ENCODE data around the gene IL17C. TPM values are rescaled to one million over a fixed set of nuclear protein-coding genes. Genes with fewer than 3 reads are reported as not detected.

Gene IL17C
- total and polyA plus RNA-seq, 2 donors (not counting 3 experiments of a cell fraction or from before 2014, with no cell fraction given), result 0.17 TPM; not detected in 1

GRCh38 chr16:88622125-88622524, 16.2 kb upstream of the IL17C start:
- H3K9ac ChIP-seq (replicated peaks; ENCODE audit: extremely low read depth, insufficient read depth, low read length), result no peak overlapping the region
- H4K20me1 ChIP-seq (replicated peaks; ENCODE audit: control insufficient read depth, extremely low read depth, insufficient read depth, low read length), result no peaks in the 10 kb centered on the region
- no TSS peak for BruUV-seq (replicated peaks)
- no peak overlapping the region for H3K27ac ChIP-seq (ENCODE audit: insufficient read depth, low read depth, low read length)
- no peaks in the 10 kb centered on the region for H3K4me1 ChIP-seq (ENCODE audit: control insufficient read depth, extremely low read depth, insufficient read depth, low read length)
- no peak for DNase-seq (ENCODE audit: low read depth, low spot score)
- no peak overlapping the region for H2AFZ ChIP-seq (ENCODE audit: low read depth, low read length)
- intact Hi-C loops (cut with micrococcal nuclease) (no loop called here), dilution Hi-C loops (cut with MboI; ENCODE audit: extremely low pct_ligation_motif_present, low sequenced_read_pairs) (no loop called here)
- H3K27me3 ChIP-seq (ENCODE audit: control insufficient read depth in 2 of 2, insufficient read depth in 2 of 2, low read length in 2 of 2), result no peaks in the 10 kb centered on the region
- ChIA-PET CTCF (no interaction called here), POLR2A (no interaction called here)
- TF ChIP-seq FOS (IDR thresholded peaks at IDR 0.05; ENCODE audit: borderline replicate concordance, insufficient read depth, low read length) (no peak), EZH2 (IDR thresholded peaks at IDR 0.05; ENCODE audit: borderline replicate concordance, low read depth, low read length, severe bottlenecking) (no peak), CTCF (IDR thresholded peaks at IDR 0.05; ENCODE audit: extremely low read depth in 1 of 2, insufficient read depth in 1 of 2, low read depth in 1 of 2, low read length in 2 of 2) (no peak), MAX (IDR thresholded peaks at IDR 0.05; ENCODE audit: insufficient read depth, insufficient read length) (no peak), MYC (IDR thresholded peaks at IDR 0.05; ENCODE audit: low read depth, low read length) (no peak), POLR2A (IDR thresholded peaks at IDR 0.05; ENCODE audit: low read depth, low read length) (no peak), JUN (IDR thresholded peaks at IDR 0.05; ENCODE audit: borderline replicate concordance, insufficient read depth, insufficient read length, low read depth) (no peak), GATA2 (IDR thresholded peaks at IDR 0.05; ENCODE audit: insufficient read depth, insufficient read length, low read depth, low read length) (no peak), POLR2AphosphoS5 (IDR thresholded peaks at IDR 0.05; ENCODE audit: insufficient read depth, low read depth, low read length) (no peak)
- no peaks in the 10 kb centered on the region for H3K9me3 ChIP-seq (replicated peaks; ENCODE audit: control insufficient read depth, insufficient read depth, low read length)
- H3K4me2 ChIP-seq (ENCODE audit: insufficient read depth, low read length), result no peak overlapping the region
- H3K79me2 ChIP-seq (ENCODE audit: control insufficient read depth, insufficient read depth, low read length), result no peaks in the 10 kb centered on the region
- FAIRE-seq, result no peak
- H3K9me1 ChIP-seq (replicated peaks; ENCODE audit: control insufficient read depth, extremely low read depth, insufficient read depth, low read length), result no peaks in the 10 kb centered on the region
- no peak overlapping the region for H3K4me3 ChIP-seq (replicated peaks in 1 of 3; ENCODE audit: insufficient read depth in 1 of 3, low read depth in 1 of 3, low read length in 3 of 3)
- H3K36me3 ChIP-seq (ENCODE audit: control insufficient read depth in 2 of 2, extremely low read depth in 1 of 2, insufficient read depth in 2 of 2, low read length in 2 of 2), result peaks cover 12 to 45% of the 10 kb centered on the region in 2 experiments

All from endothelial cell of umbilical vein (primary cell).